Fibroblast of lung (primary cell): ENCODE measurements around the gene PABPN1. TPM values are rescaled to one million over a fixed set of nuclear protein-coding genes. Genes with fewer than 3 reads are reported as not detected.

Source experiments
- DNase-seq, 2 donors: peaks; one replicate each; pipeline versions ENCODE4 v3.0.0 to v3.0.0-alpha.2; 2010; ENCODE audit warnings: low read depth in 2 of 2
- H2AFZ ChIP-seq: 2 replicates; pipeline ENCODE4 v1.5.1; 2012; ENCODE audit warnings: low read length, control low read depth, inconsistent platforms
- H3K27ac ChIP-seq: 2 replicates; pipeline ENCODE4 v1.5.1; 2011; ENCODE audit warnings: low read length, control low read depth; ENCODE audit not compliant: insufficient read depth
- H3K27me3 ChIP-seq: 2 replicates; pipeline ENCODE4 v1.5.1; 2011; ENCODE audit warnings: mild to moderate bottlenecking, low read length; ENCODE audit not compliant: control insufficient read depth, insufficient read depth
- H3K36me3 ChIP-seq: 2 replicates; pipeline ENCODE4 v1.5.1; 2011; ENCODE audit warnings: low read length; ENCODE audit not compliant: control insufficient read depth, insufficient read depth
- H3K4me1 ChIP-seq: 2 replicates; pipeline ENCODE4 v1.5.1; 2011; ENCODE audit warnings: low read length; ENCODE audit not compliant: control insufficient read depth, insufficient read depth; ENCODE audit errors: extremely low read depth
- H3K4me2 ChIP-seq: 2 replicates; pipeline ENCODE4 v1.5.1; 2011; ENCODE audit warnings: low read length, control low read depth; ENCODE audit not compliant: insufficient read depth; ENCODE audit errors: extremely low read depth
- H3K4me3 ChIP-seq, 4 experiments: fragments of 200-600 bp in 1 of 4; sonication (generic) in 1 of 4; replicated peaks in 1 of 4; 2 replicates each; pipeline ENCODE4 v1.5.1; 2011 to 2016; ENCODE audit warnings: low read length in 4 of 4, low read depth in 3 of 4, mild to moderate bottlenecking in 3 of 4, control low read depth in 2 of 4, inconsistent platforms in 1 of 4, mixed read lengths in 1 of 4; ENCODE audit not compliant: insufficient read depth in 1 of 4; ENCODE audit errors: control extremely low read depth in 1 of 4
- H3K79me2 ChIP-seq: 2 replicates; pipeline ENCODE4 v1.5.1; 2012; ENCODE audit warnings: mild to moderate bottlenecking, low read length, inconsistent platforms; ENCODE audit not compliant: control insufficient read depth, insufficient read depth
- H3K9ac ChIP-seq: 2 replicates; pipeline ENCODE4 v1.5.1; 2011; ENCODE audit warnings: mild to moderate bottlenecking, low read length, control low read depth; ENCODE audit not compliant: insufficient read depth
- H3K9me3 ChIP-seq: 2 replicates; pipeline ENCODE4 v1.5.1; 2012; ENCODE audit warnings: low read depth, low read length; ENCODE audit not compliant: control insufficient read depth, insufficient read depth
- H4K20me1 ChIP-seq: 2 replicates; pipeline ENCODE4 v1.5.1; 2011; ENCODE audit warnings: low read length; ENCODE audit not compliant: control insufficient read depth, insufficient read depth; ENCODE audit errors: extremely low read depth
- CTCF ChIP-seq, 2 donors: IDR thresholded peaks in 1 of 2; conservative IDR thresholded peaks in 1 of 2; 1 replicate in 1 of 2; 2 replicates in 1 of 2; pipeline ENCODE4 v1.5.1; 2011 to 2012; ENCODE audit warnings: low read length in 2 of 2, control low read depth in 1 of 2, inconsistent platforms in 1 of 2, low read depth in 1 of 2, mild to moderate bottlenecking in 1 of 2
- EZH2 ChIP-seq: IDR thresholded peaks from 2 replicates; pipeline ENCODE4 v1.5.1; 2012; ENCODE audit warnings: low read length, control low read depth, mild to moderate bottlenecking; ENCODE audit errors: missing control alignments
- polyA plus RNA-seq, 2 donors: library from polyadenylated mRNA; depleted of rRNA in 1 of 2; stranded (reverse) in 1 of 2; unstranded in 1 of 2; fragments of >200 nt; gene quantifications; 2 replicates each; pipeline ENCODE4 v1.2.1, GENCODE V29; 2011 to 2012; ENCODE audit warnings: missing spikeins in 1 of 2
- total RNA-seq: library from RNA; depleted of rRNA; stranded (reverse); fragments of >200 nt; gene quantifications from 2 replicates; pipeline ENCODE4 v1.2.1, GENCODE V29; 2014

PABPN1 gene
- total and polyA plus RNA-seq, 2 donors (not counting 1 experiment from before 2014, with no cell fraction given): 73.2 to 152 TPM

GRCh38 chr14:23357261-23357660, 36.0 kb downstream of the PABPN1 start:
- no peak for TF ChIP-seq CTCF (conservative IDR thresholded peaks at IDR 0.05 in 1 of 2, IDR thresholded peaks at IDR 0.05 in 1 of 2; ENCODE audit: low read depth in 1 of 2, low read length in 2 of 2)
- no peak for TF ChIP-seq EZH2
- Histone ChIP-seq H3K79me2 (no peaks in the 10 kb centered on the region), H3K27me3 (no peaks in the 10 kb centered on the region), H3K4me2 (no peak overlapping the region), H3K9me3 (no peaks in the 10 kb centered on the region), H3K4me1 (no peaks in the 10 kb centered on the region), H3K36me3 (no peaks in the 10 kb centered on the region), H3K9ac (no peak overlapping the region), H4K20me1 (no peaks in the 10 kb centered on the region), H2AFZ (no peak overlapping the region), H3K4me3 (no peak overlapping the region), H3K27ac (no peak overlapping the region)
- DNase-seq: no peak

GRCh38 chr14:23358042-23358441, 36.8 kb downstream of the PABPN1 start:
- Histone ChIP-seq H3K4me2 (no peak overlapping the region), H3K4me1 (no peaks in the 10 kb centered on the region), H4K20me1 (no peaks in the 10 kb centered on the region), H3K27me3 (no peaks in the 10 kb centered on the region), H2AFZ (no peak overlapping the region), H3K9ac (no peak overlapping the region), H3K4me3 (no peak overlapping the region), H3K9me3 (no peaks in the 10 kb centered on the region), H3K79me2 (no peaks in the 10 kb centered on the region), H3K27ac (no peak overlapping the region), H3K36me3 (no peaks in the 10 kb centered on the region)
- DNase-seq: no peak
- no peak for TF ChIP-seq CTCF (conservative IDR thresholded peaks at IDR 0.05 in 1 of 2, IDR thresholded peaks at IDR 0.05 in 1 of 2; ENCODE audit: low read depth in 1 of 2, low read length in 2 of 2)
- no peak for TF ChIP-seq EZH2

GRCh38 chr14:23358553-23359166, 37.4 kb downstream of the PABPN1 start:
- no peak overlapping the region for H2AFZ ChIP-seq
- H3K4me2 ChIP-seq: no peak overlapping the region
- H4K20me1 ChIP-seq: no peaks in the 10 kb centered on the region
- no peaks in the 10 kb centered on the region for H3K9me3 ChIP-seq
- H3K27ac ChIP-seq: no peak overlapping the region
- no peak for DNase-seq
- H3K27me3 ChIP-seq: no peaks in the 10 kb centered on the region
- H3K36me3 ChIP-seq: no peaks in the 10 kb centered on the region
- H3K4me3 ChIP-seq: no peak overlapping the region
- no peak overlapping the region for H3K9ac ChIP-seq
- TF ChIP-seq EZH2 (no peak), CTCF (conservative IDR thresholded peaks at IDR 0.05 in 1 of 2, IDR thresholded peaks at IDR 0.05 in 1 of 2; ENCODE audit: low read depth in 1 of 2, low read length in 2 of 2) (no peak)
- no peaks in the 10 kb centered on the region for H3K4me1 ChIP-seq
- H3K79me2 ChIP-seq: no peaks in the 10 kb centered on the region
